Right lobe of liver (tissue), 4 donors: Measurements from ENCODE around the gene CHN2.

Source experiments
- POLR2A ChIP-seq: fragments of 450-650 bp; IDR thresholded peaks from one replicate; pipeline ENCODE4 v1.6.1; 2017; ENCODE audit warnings: antibody characterized with exemption, mild to moderate bottlenecking
- TF ChIP-seq, protein P1 (sequence below), 4 donors: fragments of 200-600 bp in 3 of 4; fragments of 450-650 bp in 1 of 4; IDR thresholded peaks; one replicate each; pipeline versions ENCODE4 v1.5.1 to v1.8.0; 2016 to 2022; ENCODE audit warnings: antibody characterized with exemption in 4 of 4, mild to moderate bottlenecking in 2 of 4
- donor health status: DM: no; HTN: no; CAD: no.
- donor health status: DM: no; HTN: no; CAD: no.
- donor health status: DM: no; HTN: yes; CAD: no.

GRCh38 chr7:29214816-29215215 is 20.2 kb downstream of the CHN2 start:
- TF ChIP-seq, protein P1, sequence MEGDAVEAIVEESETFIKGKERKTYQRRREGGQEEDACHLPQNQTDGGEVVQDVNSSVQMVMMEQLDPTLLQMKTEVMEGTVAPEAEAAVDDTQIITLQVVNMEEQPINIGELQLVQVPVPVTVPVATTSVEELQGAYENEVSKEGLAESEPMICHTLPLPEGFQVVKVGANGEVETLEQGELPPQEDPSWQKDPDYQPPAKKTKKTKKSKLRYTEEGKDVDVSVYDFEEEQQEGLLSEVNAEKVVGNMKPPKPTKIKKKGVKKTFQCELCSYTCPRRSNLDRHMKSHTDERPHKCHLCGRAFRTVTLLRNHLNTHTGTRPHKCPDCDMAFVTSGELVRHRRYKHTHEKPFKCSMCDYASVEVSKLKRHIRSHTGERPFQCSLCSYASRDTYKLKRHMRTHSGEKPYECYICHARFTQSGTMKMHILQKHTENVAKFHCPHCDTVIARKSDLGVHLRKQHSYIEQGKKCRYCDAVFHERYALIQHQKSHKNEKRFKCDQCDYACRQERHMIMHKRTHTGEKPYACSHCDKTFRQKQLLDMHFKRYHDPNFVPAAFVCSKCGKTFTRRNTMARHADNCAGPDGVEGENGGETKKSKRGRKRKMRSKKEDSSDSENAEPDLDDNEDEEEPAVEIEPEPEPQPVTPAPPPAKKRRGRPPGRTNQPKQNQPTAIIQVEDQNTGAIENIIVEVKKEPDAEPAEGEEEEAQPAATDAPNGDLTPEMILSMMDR (IDR thresholded peaks at IDR 0.05): no peak
- TF ChIP-seq POLR2A: no peak
